Esophagus muscularis mucosa (tissue), 4 donors: ENCODE results near the gene ZC3H12A. TPM values are rescaled to one million over a fixed set of nuclear protein-coding genes. Genes with fewer than 3 reads are reported as not detected.

Experiments used
- DNase-seq: peaks from one replicate; pipeline ENCODE4 v3.0.0-alpha.2; 2017; ENCODE audit errors: extremely low spot score
- H3K27ac ChIP-seq, 4 donors: fragments of 200-600 bp; sonication (generic); replicated peaks in 1 of 4; 1 replicate in 3 of 4; 2 replicates in 1 of 4; pipeline ENCODE4 v1.5.1; 2016 to 2019; ENCODE audit warnings: mild to moderate bottlenecking in 1 of 4
- H3K27me3 ChIP-seq, 4 donors: fragments of 200-600 bp; sonication (generic); one replicate each; pipeline versions ENCODE4 v1.5.1 to v1.6.0; 2016 to 2019
- H3K36me3 ChIP-seq, 4 donors: fragments of 200-600 bp; sonication (generic); one replicate each; pipeline ENCODE4 v1.5.1; 2016 to 2019
- H3K4me1 ChIP-seq, 4 donors: fragments of 200-600 bp; sonication (generic); one replicate each; pipeline ENCODE4 v1.5.1; 2016 to 2019
- H3K4me3 ChIP-seq, 4 donors: fragments of 200-600 bp; sonication (generic); 1 replicate in 2 of 4; 2 replicates in 2 of 4; pipeline ENCODE4 v1.5.1; 2016 to 2019; ENCODE audit warnings: mild to moderate bottlenecking in 4 of 4, moderate library complexity in 1 of 4
- H3K9me3 ChIP-seq, 4 donors: fragments of 200-600 bp; sonication (generic); 1 replicate in 3 of 4; 2 replicates in 1 of 4; pipeline ENCODE4 v1.5.1; 2016 to 2019
- CTCF ChIP-seq, 3 experiments: fragments of 200-600 bp in 2 of 3; fragments of 450-650 bp in 1 of 3; sonication (generic) in 2 of 3; IDR thresholded peaks; one replicate each; pipeline ENCODE4 v1.5.1; 2017 to 2019; ENCODE audit warnings: antibody characterized with exemption in 3 of 3, mild to moderate bottlenecking in 2 of 3, moderate library complexity in 1 of 3
- EP300 ChIP-seq: sonication (generic); formaldehyde crosslinking; IDR thresholded peaks from one replicate; pipeline ENCODE4 v1.6.1; 2017; ENCODE audit warnings: antibody characterized with exemption
- POLR2A ChIP-seq: fragments of 450-650 bp; IDR thresholded peaks from one replicate; pipeline ENCODE4 v1.6.1; 2017; ENCODE audit warnings: antibody characterized with exemption, moderate library complexity, mild to moderate bottlenecking, low read depth
- POLR2AphosphoS5 ChIP-seq, 2 donors: sonication (generic); formaldehyde crosslinking; IDR thresholded peaks; one replicate each; pipeline ENCODE4 v1.6.1; 2017; ENCODE audit warnings: antibody characterized with exemption in 2 of 2
- WGBS: methylation state at CpG from one replicate; pipeline ENCODE4 v1.1.5; 2018; 5-methylcytosine and 5-hydroxymethylcytosine counted together
- intact Hi-C: fragments of 100-400 bp; cut with DNase I; formaldehyde crosslinking; loops from one replicate; pipeline ENCODE4 v1.15.1; 2023
- total RNA-seq, 4 donors: library from RNA; depleted of rRNA; stranded (reverse); fragments of >200 nt; gene quantifications; one replicate each; pipeline versions ENCODE4 v1.1.0 to v1.2.1, GENCODE V29; 2016

ZC3H12A gene
- total RNA-seq, 4 donors from 2014 or later, result 9.6 to 23.5 (median 11.7) TPM

DNA sequence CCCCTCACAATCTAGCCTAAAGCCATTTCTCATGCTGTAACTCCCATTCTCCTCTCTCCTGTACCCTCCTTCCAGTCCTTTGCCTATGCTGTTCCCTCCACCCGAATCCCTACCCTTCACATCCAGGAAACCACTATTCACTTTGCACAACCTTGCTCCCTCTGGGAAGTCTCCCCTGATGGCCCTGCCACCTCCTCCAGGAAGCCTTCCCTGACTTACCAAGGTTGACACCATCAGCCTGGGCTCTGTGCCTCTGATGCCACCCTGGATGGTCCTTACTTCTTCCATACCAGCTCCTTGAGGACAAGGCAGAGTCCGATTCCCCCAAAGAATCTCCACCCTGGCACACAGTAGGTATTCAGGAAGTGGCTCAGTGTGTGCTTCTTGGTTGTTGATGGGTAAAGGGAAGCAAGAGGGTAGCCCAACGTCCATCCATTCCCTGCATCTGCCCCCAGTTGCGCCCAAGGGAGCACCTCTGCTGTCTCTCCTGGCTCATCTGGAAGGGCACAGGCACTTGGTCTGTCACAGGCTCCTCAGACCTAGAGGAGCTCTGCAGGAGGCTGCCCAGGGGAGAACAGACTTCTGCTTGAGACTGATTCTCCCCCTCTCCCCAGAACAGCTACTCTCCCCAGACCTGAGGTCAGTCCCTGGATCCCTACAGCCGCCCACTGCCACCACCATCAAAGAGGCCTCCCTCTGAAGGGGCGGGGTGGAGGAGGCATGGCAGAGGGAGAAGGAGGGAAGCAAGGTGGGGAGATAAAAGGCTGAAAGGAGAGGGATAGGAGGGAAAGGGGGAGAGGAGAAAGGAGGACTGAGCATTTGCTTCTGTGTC lies 36.1 kb upstream of the ZC3H12A start:
- H3K4me1 ChIP-seq, result no peaks in the 10 kb centered on the region
- no peak overlapping the region for H3K27ac ChIP-seq
- no peak for DNase-seq
- intact Hi-C loops, result no loop called here
- no peak overlapping the region for H3K4me3 ChIP-seq
- 73% methylated on average over 6 of the region's 6 CpGs for WGBS
- TF ChIP-seq EP300 (no peak), CTCF (IDR thresholded peaks at IDR 0.05) (no peak), POLR2AphosphoS5 (IDR thresholded peaks at IDR 0.05) (no peak), POLR2A (no peak)
- H3K27me3 ChIP-seq, result peaks cover 0 to 70% (median 4%) of the 10 kb centered on the region in 4 donors
- no peaks in the 10 kb centered on the region for H3K36me3 ChIP-seq
- H3K9me3 ChIP-seq, result no peaks in the 10 kb centered on the region

GRCh38 chr1:37438869-37439343 lies 35.5 kb upstream of the ZC3H12A start:
- Histone ChIP-seq H3K9me3 (no peaks in the 10 kb centered on the region), H3K36me3 (no peaks in the 10 kb centered on the region), H3K27ac (no peak overlapping the region), H3K4me1 (no peaks in the 10 kb centered on the region), H3K27me3 (peaks cover 0 to 63% (median 3%) of the 10 kb centered on the region in 4 donors), H3K4me3 (no peak overlapping the region)
- WGBS, result 40% methylated on average over 4 of the region's 4 CpGs
- no peak for DNase-seq
- TF ChIP-seq EP300, result no peak
- TF ChIP-seq POLR2A, result no peak
- no peak for TF ChIP-seq CTCF (IDR thresholded peaks at IDR 0.05)
- no peak for TF ChIP-seq POLR2AphosphoS5 (IDR thresholded peaks at IDR 0.05)
- intact Hi-C loops, result no loop called here

- intact Hi-C loops, result no loop called here
- DNase-seq, result no peak
- Histone ChIP-seq H3K4me3 (no peak overlapping the region), H3K36me3 (no peaks in the 10 kb centered on the region), H3K27ac (no peak overlapping the region), H3K27me3 (peaks cover 0 to 60% (median 3%) of the 10 kb centered on the region in 4 donors), H3K4me1 (no peaks in the 10 kb centered on the region), H3K9me3 (no peaks in the 10 kb centered on the region)
- TF ChIP-seq CTCF (IDR thresholded peaks at IDR 0.05), result no peak
- TF ChIP-seq POLR2A, result no peak
- no peak for TF ChIP-seq EP300
- no peak for TF ChIP-seq POLR2AphosphoS5 (IDR thresholded peaks at IDR 0.05)
- 44% methylated on average over 2 of the region's 2 CpGs for WGBS
Measured at GRCh38 chr1:37439349-37439995, 34.9 kb upstream of the ZC3H12A start.

GRCh38 chr1:37441490-37441889 lies 32.9 kb upstream of the ZC3H12A start:
- Histone ChIP-seq H3K27ac (no peak overlapping the region), H3K4me1 (no peaks in the 10 kb centered on the region), H3K9me3 (no peaks in the 10 kb centered on the region), H3K4me3 (no peak overlapping the region), H3K36me3 (no peaks in the 10 kb centered on the region), H3K27me3 (peaks cover 0 to 60% (median 3%) of the 10 kb centered on the region in 4 donors)
- no peak for DNase-seq
- TF ChIP-seq POLR2A (no peak), POLR2AphosphoS5 (IDR thresholded peaks at IDR 0.05) (no peak), CTCF (IDR thresholded peaks at IDR 0.05) (no peak), EP300 (no peak)
- WGBS, result 81% methylated on average over 10 of the region's 10 CpGs
- intact Hi-C loops, result no loop called here
